ENCODE data around the gene POLR1H. TPM values are rescaled to one million over a fixed set of nuclear protein-coding genes. Genes with fewer than 3 reads are reported as not detected.

The POLR1H gene
- total RNA-seq, 1 experiment from 2014 or later = 42.6 TPM

DNA sequence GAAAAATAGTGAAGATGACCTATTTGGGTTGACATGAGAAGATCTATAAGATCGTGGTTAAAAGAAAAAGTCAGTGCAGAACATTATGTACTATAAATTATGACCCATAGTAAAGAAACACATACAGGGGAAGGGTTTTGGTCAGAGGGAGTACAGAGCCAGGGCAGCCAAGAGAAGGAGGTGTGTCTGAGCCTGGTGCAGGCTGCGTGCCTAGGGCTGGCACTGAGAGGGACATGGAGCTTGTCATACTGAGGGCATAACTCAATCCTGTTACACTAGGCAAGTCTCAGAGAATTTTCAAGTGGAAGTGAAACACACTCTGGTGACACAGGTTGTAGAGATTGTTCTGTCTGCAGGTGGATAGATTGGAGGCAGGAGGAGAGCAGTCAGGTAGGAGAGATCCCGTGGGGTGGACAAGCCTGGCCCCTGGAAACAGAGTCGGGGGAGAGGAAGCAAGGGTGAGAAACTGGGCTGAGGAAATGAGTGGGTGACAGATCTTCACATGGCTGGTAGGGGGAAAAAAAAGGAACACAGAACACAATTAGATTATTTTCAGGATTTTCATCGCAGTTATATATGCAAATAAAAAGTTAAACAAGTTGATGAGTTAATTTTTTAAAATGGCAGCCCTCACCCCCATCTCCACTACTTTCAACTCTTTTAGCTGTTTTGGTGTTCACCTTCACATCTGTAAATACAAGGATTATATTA is 33.0 kb downstream of the POLR1H start (continued):
- TF ChIP-seq ATF3 (IDR thresholded peaks at IDR 0.05) (no peak), EZH2 (IDR thresholded peaks at IDR 0.05) (no peak), ELF1 (IDR thresholded peaks at IDR 0.05; ENCODE audit: borderline replicate concordance, low read depth) (no peak), YY1 (IDR thresholded peaks at IDR 0.05; ENCODE audit: extremely low read depth, insufficient replicate concordance, low read depth, low read length) (no peak), EGR1 (IDR thresholded peaks at IDR 0.05; ENCODE audit: low read depth) (no peak)

DNA sequence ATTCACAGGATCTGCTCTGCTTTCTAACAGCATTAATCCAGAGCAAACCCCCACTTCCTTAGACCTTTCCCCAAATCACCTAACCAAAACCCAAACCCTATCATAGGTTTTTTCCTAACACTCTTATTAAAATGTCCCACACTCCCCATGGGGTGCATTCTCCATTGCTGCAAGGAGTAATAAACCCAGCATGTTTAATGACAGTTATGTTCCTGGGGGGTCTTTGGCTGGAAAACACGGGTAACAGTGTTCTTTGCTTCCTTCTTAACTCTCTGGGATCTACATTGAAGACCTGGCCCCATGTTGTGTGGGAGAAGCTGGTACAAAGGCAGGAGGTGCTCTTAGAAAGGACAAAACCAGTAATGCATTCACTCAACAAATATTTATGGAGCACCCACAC is 35.8 kb downstream of the POLR1H start:
- H3K4me1 ChIP-seq (ENCODE audit: control insufficient read depth in 1 of 2, insufficient read depth in 2 of 2, low read length in 2 of 2) = peaks cover 28 to 68% of the 10 kb centered on the region in 2 experiments
- CTCF ChIA-PET = no interaction called here
- DNase-seq (ENCODE audit: low read depth, low spot score) (no peak), ATAC-seq (no peak)
- H3K4me2 ChIP-seq (ENCODE audit: low read length) = no peak overlapping the region
- H2AFZ ChIP-seq (ENCODE audit: low read depth, low read length, poor library complexity, severe bottlenecking) = no peak overlapping the region
- H4K20me1 ChIP-seq (ENCODE audit: insufficient read depth) = no peaks in the 10 kb centered on the region
- POLR2A ChIA-PET = no interaction called here
- RAD21 ChIA-PET (ENCODE audit: low non-redundant PET in 1 of 2, low total read pairs in 2 of 2, uncharacterized antibody in 2 of 2, unreplicated experiment in 2 of 2) = no interaction called here
- H3K79me2 ChIP-seq (ENCODE audit: insufficient read depth, low read length) = no peaks in the 10 kb centered on the region
- no peak for TF ChIP-seq JUND (IDR thresholded peaks at IDR 0.05)
- no peak for TF ChIP-seq ATF3 (IDR thresholded peaks at IDR 0.05)
- no peak for TF ChIP-seq FOSL1 (IDR thresholded peaks at IDR 0.05; ENCODE audit: low read depth)
- TF ChIP-seq REST (IDR thresholded peaks at IDR 0.05; ENCODE audit: low read depth) = no peak
- TF ChIP-seq EGR1 (IDR thresholded peaks at IDR 0.05; ENCODE audit: low read depth) = no peak
- TF ChIP-seq SRF (IDR thresholded peaks at IDR 0.05; ENCODE audit: low read depth) = no peak
- no peak for TF ChIP-seq EZH2 (IDR thresholded peaks at IDR 0.05)
- TF ChIP-seq EZH2phosphoT487 (IDR thresholded peaks at IDR 0.05; ENCODE audit: borderline replicate concordance) = no peak
- TF ChIP-seq ZNF274 (IDR thresholded peaks at IDR 0.05; ENCODE audit: low read depth, low read length) = no peak
- TF ChIP-seq CEBPB (IDR thresholded peaks at IDR 0.05; ENCODE audit: low read depth) = no peak
- no peak for TF ChIP-seq ZFX (IDR thresholded peaks at IDR 0.05)
- no peak for TF ChIP-seq ELF1 (IDR thresholded peaks at IDR 0.05; ENCODE audit: borderline replicate concordance, low read depth)
- TF ChIP-seq, protein P1, sequence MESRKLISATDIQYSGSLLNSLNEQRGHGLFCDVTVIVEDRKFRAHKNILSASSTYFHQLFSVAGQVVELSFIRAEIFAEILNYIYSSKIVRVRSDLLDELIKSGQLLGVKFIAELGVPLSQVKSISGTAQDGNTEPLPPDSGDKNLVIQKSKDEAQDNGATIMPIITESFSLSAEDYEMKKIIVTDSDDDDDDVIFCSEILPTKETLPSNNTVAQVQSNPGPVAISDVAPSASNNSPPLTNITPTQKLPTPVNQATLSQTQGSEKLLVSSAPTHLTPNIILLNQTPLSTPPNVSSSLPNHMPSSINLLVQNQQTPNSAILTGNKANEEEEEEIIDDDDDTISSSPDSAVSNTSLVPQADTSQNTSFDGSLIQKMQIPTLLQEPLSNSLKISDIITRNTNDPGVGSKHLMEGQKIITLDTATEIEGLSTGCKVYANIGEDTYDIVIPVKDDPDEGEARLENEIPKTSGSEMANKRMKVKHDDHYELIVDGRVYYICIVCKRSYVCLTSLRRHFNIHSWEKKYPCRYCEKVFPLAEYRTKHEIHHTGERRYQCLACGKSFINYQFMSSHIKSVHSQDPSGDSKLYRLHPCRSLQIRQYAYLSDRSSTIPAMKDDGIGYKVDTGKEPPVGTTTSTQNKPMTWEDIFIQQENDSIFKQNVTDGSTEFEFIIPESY (IDR thresholded peaks at IDR 0.05; ENCODE audit: extremely low read depth, insufficient replicate concordance, low read length) = no peak
- no peak for TF ChIP-seq TCF7L2 (IDR thresholded peaks at IDR 0.05; ENCODE audit: borderline replicate concordance, extremely low read depth, insufficient read depth, insufficient read length)
- TF ChIP-seq RAD21 (IDR thresholded peaks at IDR 0.05; ENCODE audit: low read depth) = no peak
- no peak overlapping the region for H3K4me3 ChIP-seq (replicated peaks in 1 of 2; ENCODE audit: low read depth in 1 of 2, low read length in 2 of 2)
- no peaks in the 10 kb centered on the region for H3K36me3 ChIP-seq (ENCODE audit: control insufficient read depth in 1 of 2, insufficient read depth in 2 of 2, low read length in 2 of 2)
- no peak overlapping the region for H3K9ac ChIP-seq (ENCODE audit: low read length)
- H3K9me2 ChIP-seq (ENCODE audit: insufficient read depth) = no peaks in the 10 kb centered on the region
- intact Hi-C loops (cut with micrococcal nuclease) = no loop called here
- no peaks in the 10 kb centered on the region for H3K9me3 ChIP-seq (ENCODE audit: control insufficient read depth in 1 of 2, insufficient read depth in 1 of 2, low read depth in 1 of 2, low read length in 2 of 2)
- no peak overlapping the region for H3K27ac ChIP-seq (ENCODE audit: low read depth, low read length)
- no TSS peak for BruUV-seq (replicated peaks)
- no peaks in the 10 kb centered on the region for H3K27me3 ChIP-seq (ENCODE audit: insufficient read depth, low read length)

Data from HCT116 (cell line).